Measurements from ENCODE around the gene LTBP1. TPM values are rescaled to one million over a fixed set of nuclear protein-coding genes. Genes with fewer than 3 reads are reported as not detected.

The LTBP1 gene
- total and polyA plus RNA-seq, 2 donors (not counting 1 experiment from before 2014, with no cell fraction given), result 0.69 TPM; not detected in 1

DNA sequence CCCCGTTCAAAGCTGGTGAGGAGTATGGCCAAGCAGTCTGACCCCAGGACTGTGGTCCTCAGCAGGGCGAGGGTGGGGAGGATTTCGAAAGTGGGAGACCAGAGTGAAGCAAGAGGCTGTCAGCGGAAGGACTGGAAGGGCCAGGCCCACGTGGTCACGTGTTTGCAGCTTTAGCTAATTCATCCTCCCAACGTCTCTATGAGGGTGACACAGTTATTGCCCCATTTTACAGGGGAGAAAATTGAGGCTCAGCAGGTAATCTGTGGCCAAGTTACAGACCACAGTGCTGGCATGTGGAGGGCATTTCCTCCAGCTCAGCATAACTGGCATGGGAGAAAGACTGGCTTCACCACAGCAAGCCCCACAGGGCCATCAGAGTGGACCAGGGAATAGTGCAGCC lies 45.4 kb upstream of the LTBP1 start:
- no peak overlapping the region for H3K4me2 ChIP-seq (replicated peaks; ENCODE audit: low read depth, low read length, poor library complexity, severe bottlenecking)
- H4K20me1 ChIP-seq (ENCODE audit: control insufficient read depth, insufficient read depth, low read length, poor library complexity, severe bottlenecking), result no peaks in the 10 kb centered on the region
- DNase-seq, result no peak
- peaks cover 0 to 2% (median 0%) of the 10 kb centered on the region in 4 experiments for H3K27me3 ChIP-seq (replicated peaks in 1 of 4; ENCODE audit: control extremely low read depth in 1 of 4, control insufficient read depth in 3 of 4, insufficient read depth in 4 of 4, low read length in 3 of 4)
- no peak for TF ChIP-seq EZH2 (IDR thresholded peaks at IDR 0.05; ENCODE audit: borderline replicate concordance, insufficient read depth, low read depth, low read length, poor library complexity, severe bottlenecking)
- TF ChIP-seq, protein P1, sequence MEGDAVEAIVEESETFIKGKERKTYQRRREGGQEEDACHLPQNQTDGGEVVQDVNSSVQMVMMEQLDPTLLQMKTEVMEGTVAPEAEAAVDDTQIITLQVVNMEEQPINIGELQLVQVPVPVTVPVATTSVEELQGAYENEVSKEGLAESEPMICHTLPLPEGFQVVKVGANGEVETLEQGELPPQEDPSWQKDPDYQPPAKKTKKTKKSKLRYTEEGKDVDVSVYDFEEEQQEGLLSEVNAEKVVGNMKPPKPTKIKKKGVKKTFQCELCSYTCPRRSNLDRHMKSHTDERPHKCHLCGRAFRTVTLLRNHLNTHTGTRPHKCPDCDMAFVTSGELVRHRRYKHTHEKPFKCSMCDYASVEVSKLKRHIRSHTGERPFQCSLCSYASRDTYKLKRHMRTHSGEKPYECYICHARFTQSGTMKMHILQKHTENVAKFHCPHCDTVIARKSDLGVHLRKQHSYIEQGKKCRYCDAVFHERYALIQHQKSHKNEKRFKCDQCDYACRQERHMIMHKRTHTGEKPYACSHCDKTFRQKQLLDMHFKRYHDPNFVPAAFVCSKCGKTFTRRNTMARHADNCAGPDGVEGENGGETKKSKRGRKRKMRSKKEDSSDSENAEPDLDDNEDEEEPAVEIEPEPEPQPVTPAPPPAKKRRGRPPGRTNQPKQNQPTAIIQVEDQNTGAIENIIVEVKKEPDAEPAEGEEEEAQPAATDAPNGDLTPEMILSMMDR (IDR thresholded peaks at IDR 0.05), result no peak
- WGBS (ENCODE audit: insufficient coverage), result 78% methylated on average over 6 of the region's 7 CpGs
- H2AFZ ChIP-seq (ENCODE audit: insufficient read depth, low read depth, low read length, poor library complexity, severe bottlenecking), result no peak overlapping the region
- H3K79me2 ChIP-seq (ENCODE audit: control insufficient read depth, insufficient read depth, low read length), result no peaks in the 10 kb centered on the region
- H3K4me3 Mint-ChIP-seq, result no peak overlapping the region
- intact Hi-C loops (cut with micrococcal nuclease), result no loop called here
- ATAC-seq (ENCODE audit: low read depth), result no peak
- H3K27ac Mint-ChIP-seq, result no peak overlapping the region
- ChIA-PET CTCF (no interaction called here), POLR2A (no interaction called here)
- peaks cover 0 to 8% (median 0%) of the 10 kb centered on the region in 3 donors for H3K9me3 ChIP-seq (ENCODE audit: control extremely low read depth in 1 of 3, control insufficient read depth in 2 of 3, insufficient read depth in 1 of 3, low read length in 2 of 3)
- H3K9me3 Mint-ChIP-seq (ENCODE audit: insufficient read depth), result no peaks in the 10 kb centered on the region
- H3K9ac ChIP-seq (ENCODE audit: low read length), result no peak overlapping the region
- peaks cover 29% of the 10 kb centered on the region for H3K27me3 Mint-ChIP-seq
- no peaks in the 10 kb centered on the region for H3K36me3 ChIP-seq (replicated peaks in 1 of 2; ENCODE audit: control extremely low read depth in 1 of 2, control insufficient read depth in 1 of 2, extremely low read depth in 1 of 2, insufficient read depth in 2 of 2, low read length in 1 of 2)
- no peaks in the 10 kb centered on the region for H3K4me1 Mint-ChIP-seq
- H3K27ac ChIP-seq (ENCODE audit: low read length in 2 of 2), result no peak overlapping the region
- H3K4me1 ChIP-seq (ENCODE audit: control insufficient read depth in 2 of 2, insufficient read depth in 2 of 2, low read length in 2 of 2), result no peaks in the 10 kb centered on the region
- no peak overlapping the region for H3K4me3 ChIP-seq (ENCODE audit: control extremely low read depth in 1 of 5, extremely low read depth in 1 of 5, insufficient read depth in 1 of 5, low read depth in 2 of 5, low read length in 4 of 5)

DNA sequence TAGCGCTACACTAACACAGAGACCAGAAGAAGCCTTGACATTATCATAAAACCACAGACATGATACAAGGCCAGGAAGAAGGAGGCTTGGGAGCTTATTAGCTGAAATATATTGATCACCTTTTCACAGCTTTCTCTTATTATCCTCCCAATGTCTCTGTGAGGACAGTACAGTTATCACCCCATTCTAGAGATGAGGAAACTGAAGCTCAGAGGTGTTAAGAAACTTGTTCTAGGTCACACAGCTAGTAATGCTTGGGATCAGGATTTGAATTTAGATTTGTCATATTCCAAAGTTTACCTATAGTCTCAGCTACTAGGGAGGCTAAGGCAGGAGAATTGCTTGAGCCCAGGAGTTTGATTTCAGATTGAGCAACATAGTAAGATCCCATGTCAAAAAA lies 44.6 kb upstream of the LTBP1 start:
- H3K4me1 ChIP-seq (ENCODE audit: control insufficient read depth in 2 of 2, insufficient read depth in 2 of 2, low read length in 2 of 2), result no peaks in the 10 kb centered on the region
- peaks cover 0 to 2% (median 0%) of the 10 kb centered on the region in 4 experiments for H3K27me3 ChIP-seq (replicated peaks in 1 of 4; ENCODE audit: control extremely low read depth in 1 of 4, control insufficient read depth in 3 of 4, insufficient read depth in 4 of 4, low read length in 3 of 4)
- Mint-ChIP-seq H3K27ac (no peak overlapping the region), H3K27me3 (peaks cover 27% of the 10 kb centered on the region), H3K4me3 (no peak overlapping the region), H3K9me3 (ENCODE audit: insufficient read depth) (no peaks in the 10 kb centered on the region), H3K4me1 (no peaks in the 10 kb centered on the region)
- no peak overlapping the region for H3K4me3 ChIP-seq (ENCODE audit: control extremely low read depth in 1 of 5, extremely low read depth in 1 of 5, insufficient read depth in 1 of 5, low read depth in 2 of 5, low read length in 4 of 5)
- ChIA-PET CTCF (no interaction called here), POLR2A (no interaction called here)
- H3K27ac ChIP-seq (ENCODE audit: low read length in 2 of 2), result no peak overlapping the region
- no CpG with 5 or more reads among the region's 1 CpG for WGBS (ENCODE audit: insufficient coverage)
- TF ChIP-seq EZH2 (IDR thresholded peaks at IDR 0.05; ENCODE audit: borderline replicate concordance, insufficient read depth, low read depth, low read length, poor library complexity, severe bottlenecking), result no peak
- TF ChIP-seq, protein P1 (IDR thresholded peaks at IDR 0.05), result no peak
- no peaks in the 10 kb centered on the region for H4K20me1 ChIP-seq (ENCODE audit: control insufficient read depth, insufficient read depth, low read length, poor library complexity, severe bottlenecking)
- H2AFZ ChIP-seq (ENCODE audit: insufficient read depth, low read depth, low read length, poor library complexity, severe bottlenecking), result no peak overlapping the region
- no peaks in the 10 kb centered on the region for H3K36me3 ChIP-seq (replicated peaks in 1 of 2; ENCODE audit: control extremely low read depth in 1 of 2, control insufficient read depth in 1 of 2, extremely low read depth in 1 of 2, insufficient read depth in 2 of 2, low read length in 1 of 2)
- intact Hi-C loops (cut with micrococcal nuclease), result no loop called here
- ATAC-seq (ENCODE audit: low read depth) (no peak), DNase-seq (no peak)
- no peak overlapping the region for H3K4me2 ChIP-seq (replicated peaks; ENCODE audit: low read depth, low read length, poor library complexity, severe bottlenecking)
- H3K9me3 ChIP-seq (ENCODE audit: control extremely low read depth in 1 of 3, control insufficient read depth in 2 of 3, insufficient read depth in 1 of 3, low read length in 2 of 3), result peaks cover 0 to 8% (median 0%) of the 10 kb centered on the region in 3 donors
- no peak overlapping the region for H3K9ac ChIP-seq (ENCODE audit: low read length)
- H3K79me2 ChIP-seq (ENCODE audit: control insufficient read depth, insufficient read depth, low read length), result no peaks in the 10 kb centered on the region
